ENCODE results near the gene GPR12. TPM values are rescaled to one million over a fixed set of nuclear protein-coding genes. Genes with fewer than 3 reads are reported as not detected.

The GPR12 gene
- total and polyA plus RNA-seq, 2 of the 4 experiments (the other 2 are of a cell fraction) = not detected

DNA sequence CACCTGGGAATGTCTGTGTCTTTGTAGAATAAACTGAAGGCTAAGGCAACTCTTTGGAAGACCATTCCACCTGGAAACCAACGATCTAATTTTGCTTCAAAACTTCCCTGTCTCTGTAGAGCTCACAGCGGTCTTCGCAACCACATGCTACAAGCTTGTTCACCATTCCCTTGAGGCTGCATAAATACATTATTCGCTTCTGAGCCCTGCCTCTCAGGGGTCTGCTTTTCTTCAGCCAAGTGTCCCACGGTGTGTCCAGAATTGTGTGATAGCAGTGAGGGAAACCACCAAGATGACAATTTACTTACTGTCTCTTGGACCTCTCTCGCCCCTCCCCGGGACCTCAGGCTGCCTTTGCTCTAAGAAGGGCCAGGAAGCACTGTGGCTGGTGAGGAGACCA, 51.1 kb downstream of the GPR12 start:
- H2AFZ ChIP-seq (replicated peaks; ENCODE audit: low read length, poor library complexity) = no peak overlapping the region
- H3K4me3 ChIP-seq (ENCODE audit: insufficient read depth, low read depth, low read length) = no peak overlapping the region
- no peak overlapping the region for H3K4me2 ChIP-seq (ENCODE audit: low read depth, low read length)
- H3K4me1 ChIP-seq (ENCODE audit: control insufficient read depth, insufficient read depth, low read length) = no peaks in the 10 kb centered on the region
- ATAC-seq (ENCODE audit: low read depth) (no peak), DNase-seq (no peak)
- dilution Hi-C loops (cut with HindIII; ENCODE audit: low sequenced_read_pairs, unreplicated experiment) (no loop called here), intact Hi-C loops (cut with micrococcal nuclease) (loop anchor here (2.0 to 5.0 kb wide), 2 partner anchors 157 to 648 kb away; no protein-coding TSS in a partner anchor), in situ Hi-C loops (cut with MboI; ENCODE audit: low sequenced_read_pairs) (no loop called here)
- H3K9ac ChIP-seq (ENCODE audit: low read depth, low read length) = no peak overlapping the region
- H3K79me1 ChIP-seq (ENCODE audit: low read depth in 1 of 2, low read length in 2 of 2) = no peaks in the 10 kb centered on the region
- H4K5ac ChIP-seq (ENCODE audit: low read depth, low read length) = no peak overlapping the region
- H4K8ac ChIP-seq (ENCODE audit: low read depth in 2 of 2, low read length in 2 of 2) = no peak overlapping the region
- no peak overlapping the region for H3K18ac ChIP-seq (ENCODE audit: low read depth, low read length)
- no peak overlapping the region for H2AK9ac ChIP-seq (replicated peaks; ENCODE audit: low read depth, low read length, poor library complexity)
- H3K14ac ChIP-seq (replicated peaks; ENCODE audit: low read depth, low read length) = no peak overlapping the region
- H2BK15ac ChIP-seq (ENCODE audit: low read depth, low read length) = no peak overlapping the region
- no peak for TF ChIP-seq POLR2A (IDR thresholded peaks at IDR 0.05; ENCODE audit: low read depth, low read length)
- TF ChIP-seq SMC3 (IDR thresholded peaks at IDR 0.05; ENCODE audit: low read depth, low read length) = no peak
- TF ChIP-seq, protein P1, sequence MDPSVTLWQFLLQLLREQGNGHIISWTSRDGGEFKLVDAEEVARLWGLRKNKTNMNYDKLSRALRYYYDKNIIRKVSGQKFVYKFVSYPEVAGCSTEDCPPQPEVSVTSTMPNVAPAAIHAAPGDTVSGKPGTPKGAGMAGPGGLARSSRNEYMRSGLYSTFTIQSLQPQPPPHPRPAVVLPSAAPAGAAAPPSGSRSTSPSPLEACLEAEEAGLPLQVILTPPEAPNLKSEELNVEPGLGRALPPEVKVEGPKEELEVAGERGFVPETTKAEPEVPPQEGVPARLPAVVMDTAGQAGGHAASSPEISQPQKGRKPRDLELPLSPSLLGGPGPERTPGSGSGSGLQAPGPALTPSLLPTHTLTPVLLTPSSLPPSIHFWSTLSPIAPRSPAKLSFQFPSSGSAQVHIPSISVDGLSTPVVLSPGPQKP (IDR thresholded peaks at IDR 0.05; ENCODE audit: borderline replicate concordance, low read depth, low read length) = no peak
- peaks cover 16% of the 10 kb centered on the region for H3K27me3 ChIP-seq (ENCODE audit: control insufficient read depth, insufficient read depth, low read length)
- H4K20me1 ChIP-seq (ENCODE audit: insufficient read depth, low read length) = no peaks in the 10 kb centered on the region
- H2BK5ac ChIP-seq (ENCODE audit: low read depth, low read length, poor library complexity, severe bottlenecking) = no peak overlapping the region
- POLR2A ChIA-PET (ENCODE audit: unreplicated experiment) = no interaction called here
- no peak overlapping the region for H2BK120ac ChIP-seq (ENCODE audit: low read depth, low read length)
- H3K23ac ChIP-seq (ENCODE audit: low read depth, low read length) = no peak overlapping the region
- H3K56ac ChIP-seq (ENCODE audit: extremely low read depth, insufficient read depth, low read length) = no peak overlapping the region
- H3K9me3 ChIP-seq (ENCODE audit: control insufficient read depth, insufficient read depth, low read length) = no peaks in the 10 kb centered on the region
- H2AK5ac ChIP-seq (ENCODE audit: low read depth, low read length) = no peak overlapping the region
- H3K27ac ChIP-seq (ENCODE audit: insufficient read depth, low read length) = no peak overlapping the region
- no peak overlapping the region for H2BK20ac ChIP-seq (ENCODE audit: low read depth, low read length)
- H3K36me3 ChIP-seq (ENCODE audit: control insufficient read depth, insufficient read depth, low read length) = no peaks in the 10 kb centered on the region
- no peak overlapping the region for H3K4ac ChIP-seq (ENCODE audit: low read depth, low read length)
- no CpG with 5 or more reads among the region's 7 CpGs for WGBS, 2 experiments (ENCODE audit: extremely low coverage in 2 of 2, insufficient read length in 1 of 2)
- BruUV-seq (replicated peaks) = no TSS peak
- no peaks in the 10 kb centered on the region for H3K9me1 ChIP-seq (ENCODE audit: insufficient read depth, low read length)
- H4K91ac ChIP-seq (ENCODE audit: insufficient read depth, low read depth, low read length) = no peak overlapping the region
- CTCF ChIA-PET = no interaction called here

All from IMR-90 (cell line).